Fibroblast of lung (primary cell): ENCODE data around the gene PRXL2A.

Experiments used
- CTCF ChIP-seq, 2 donors: IDR thresholded peaks in 1 of 2; conservative IDR thresholded peaks in 1 of 2; 1 replicate in 1 of 2; 2 replicates in 1 of 2; pipeline ENCODE4 v1.5.1; 2011 to 2012; ENCODE audit warnings: low read length in 2 of 2, control low read depth in 1 of 2, inconsistent platforms in 1 of 2, low read depth in 1 of 2, mild to moderate bottlenecking in 1 of 2
- EZH2 ChIP-seq: IDR thresholded peaks from 2 replicates; pipeline ENCODE4 v1.5.1; 2012; ENCODE audit warnings: low read length, control low read depth, mild to moderate bottlenecking; ENCODE audit errors: missing control alignments

DNA sequence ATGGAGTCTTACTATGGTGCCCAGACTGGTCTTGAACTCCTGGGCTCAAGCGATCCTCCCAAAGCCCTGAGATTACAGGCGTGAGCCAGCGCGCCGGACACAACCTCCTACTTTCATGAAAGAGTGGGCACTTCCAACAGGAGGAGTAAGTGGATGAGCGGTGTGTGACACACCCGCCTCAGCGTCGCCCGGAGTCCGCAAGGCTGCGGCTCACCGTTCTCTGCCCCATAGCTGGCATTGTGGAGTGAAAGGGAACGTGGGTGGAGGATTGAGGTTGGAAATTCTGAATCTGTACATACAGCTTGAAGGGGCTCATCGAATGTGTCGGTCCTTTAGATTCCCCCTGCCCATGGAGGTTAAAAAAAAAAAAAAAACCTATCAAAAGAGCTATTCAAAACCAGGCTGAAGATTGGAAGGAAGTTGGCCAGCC lies 524 bp upstream of the PRXL2A start:
- TF ChIP-seq CTCF (conservative IDR thresholded peaks at IDR 0.05 in 1 of 2, IDR thresholded peaks at IDR 0.05 in 1 of 2; ENCODE audit: low read depth in 1 of 2, low read length in 2 of 2) = no peak
- no peak for TF ChIP-seq EZH2
